CD4-positive, alpha-beta T cell treated with Interleukin-21 for 1 hour (primary cell): ENCODE data around the gene OR4C45.
"Not testable (repeated sequence)": the region's sequence is repeated elsewhere in the genome, so short reads cannot be mapped to it uniquely, and the experiment has no call there.

Experiments used
- DNase-seq: peaks from one replicate; pipeline ENCODE4 v3.0.0-alpha.2; 2020

Gene OR4C45

DNA sequence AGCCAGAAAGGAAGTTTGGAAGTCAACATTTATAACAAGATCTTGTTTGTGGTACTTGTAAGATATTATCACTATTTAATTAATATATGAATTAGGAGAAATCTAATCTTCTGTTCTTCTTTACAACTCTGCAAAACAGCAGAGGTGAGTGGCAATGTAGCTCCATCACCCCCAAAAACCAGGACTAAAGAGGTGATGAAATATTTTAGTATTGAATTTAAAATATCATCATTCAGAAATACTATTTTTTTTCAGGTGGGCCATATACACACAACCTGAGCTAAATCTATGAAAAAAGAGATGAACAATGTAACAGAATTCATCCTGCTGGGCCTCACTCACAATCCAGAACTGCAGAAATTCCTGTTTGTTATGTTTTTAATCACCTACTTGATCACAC, at the start of gene OR4C45:
TSS of gene OR4C45 (plus strand) at position 301 of the 400 bp plus-strand sequence.
- DNase-seq, result no peak

- peak; percentile 30 for DNase-seq
These were observed 37.1 kb upstream of the OR4C45 start for GRCh38 chr11:49995565-49995964.

GRCh38 chr11:50030193-50030592, 2.5 kb upstream of the OR4C45 start:
- DNase-seq, result no peak

GRCh38 chr11:50036239-50036638, 3.6 kb downstream of the OR4C45 start:
- DNase-seq, result not testable (repeated sequence)

- no peak for DNase-seq
These were observed 4.6 kb downstream of the OR4C45 start for GRCh38 chr11:50037251-50037650.

GRCh38 chr11:50044647-50045046, 12.0 kb downstream of the OR4C45 start:
- DNase-seq, result no peak

- not testable (repeated sequence) for DNase-seq
These were observed 30.4 kb downstream of the OR4C45 start for GRCh38 chr11:50063056-50063455.

DNA sequence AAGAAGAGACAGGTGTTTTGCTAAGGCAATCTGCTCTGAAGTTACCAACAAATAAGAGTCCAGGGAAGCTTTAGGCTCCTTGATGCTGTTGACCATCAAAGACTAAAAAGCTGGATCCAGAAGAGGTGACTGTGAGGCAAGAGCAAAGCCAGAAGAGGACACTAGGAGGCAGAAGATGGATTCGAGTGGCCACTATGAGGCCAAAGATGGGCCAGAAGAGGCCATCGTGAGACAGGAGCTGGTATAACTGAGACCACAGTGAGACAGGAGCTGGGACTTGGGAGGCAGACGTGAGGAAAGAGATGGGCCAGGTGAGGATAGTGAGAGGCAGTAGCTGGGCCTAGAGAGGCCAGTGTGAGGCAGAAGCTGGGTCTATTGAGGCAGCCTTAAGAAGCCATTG, 37.7 kb downstream of the OR4C45 start:
- DNase-seq, result no peak

DNA sequence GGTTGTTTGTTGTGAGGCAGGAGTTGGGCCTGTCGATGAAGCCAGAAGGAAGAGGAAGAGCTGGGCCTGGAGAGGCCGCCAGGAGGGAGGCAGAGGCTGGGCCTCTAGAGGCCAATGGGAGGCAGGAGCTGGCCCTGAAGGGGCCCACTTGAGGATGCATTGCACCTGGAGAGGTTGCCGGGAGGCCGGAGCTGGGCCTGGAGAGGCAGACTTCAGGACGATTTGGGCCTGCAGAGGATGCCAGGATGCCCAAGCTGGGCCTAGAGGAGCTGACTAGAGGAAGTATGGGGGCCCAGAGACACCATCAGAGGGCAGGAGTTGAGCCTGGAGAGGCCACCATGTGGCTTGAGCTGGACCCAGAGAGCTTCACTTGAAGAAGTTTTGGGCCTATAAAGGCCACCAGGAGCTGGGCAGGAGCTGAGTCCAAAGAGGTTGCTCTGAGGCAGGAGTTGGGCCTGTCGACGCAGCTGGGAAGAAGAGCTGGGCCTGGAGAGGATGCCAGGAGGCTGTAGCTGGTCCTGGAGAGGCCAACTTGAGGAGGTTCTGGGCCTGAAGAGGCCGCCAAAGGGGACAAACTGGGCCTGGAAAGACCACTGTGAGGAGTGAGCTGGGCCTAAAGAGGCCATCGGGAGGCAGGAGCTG, 39.0 kb downstream of the OR4C45 start:
- no peak for DNase-seq

GRCh38 chr11:50072226-50073112, 39.8 kb downstream of the OR4C45 start:
- DNase-seq, result no peak

DNA sequence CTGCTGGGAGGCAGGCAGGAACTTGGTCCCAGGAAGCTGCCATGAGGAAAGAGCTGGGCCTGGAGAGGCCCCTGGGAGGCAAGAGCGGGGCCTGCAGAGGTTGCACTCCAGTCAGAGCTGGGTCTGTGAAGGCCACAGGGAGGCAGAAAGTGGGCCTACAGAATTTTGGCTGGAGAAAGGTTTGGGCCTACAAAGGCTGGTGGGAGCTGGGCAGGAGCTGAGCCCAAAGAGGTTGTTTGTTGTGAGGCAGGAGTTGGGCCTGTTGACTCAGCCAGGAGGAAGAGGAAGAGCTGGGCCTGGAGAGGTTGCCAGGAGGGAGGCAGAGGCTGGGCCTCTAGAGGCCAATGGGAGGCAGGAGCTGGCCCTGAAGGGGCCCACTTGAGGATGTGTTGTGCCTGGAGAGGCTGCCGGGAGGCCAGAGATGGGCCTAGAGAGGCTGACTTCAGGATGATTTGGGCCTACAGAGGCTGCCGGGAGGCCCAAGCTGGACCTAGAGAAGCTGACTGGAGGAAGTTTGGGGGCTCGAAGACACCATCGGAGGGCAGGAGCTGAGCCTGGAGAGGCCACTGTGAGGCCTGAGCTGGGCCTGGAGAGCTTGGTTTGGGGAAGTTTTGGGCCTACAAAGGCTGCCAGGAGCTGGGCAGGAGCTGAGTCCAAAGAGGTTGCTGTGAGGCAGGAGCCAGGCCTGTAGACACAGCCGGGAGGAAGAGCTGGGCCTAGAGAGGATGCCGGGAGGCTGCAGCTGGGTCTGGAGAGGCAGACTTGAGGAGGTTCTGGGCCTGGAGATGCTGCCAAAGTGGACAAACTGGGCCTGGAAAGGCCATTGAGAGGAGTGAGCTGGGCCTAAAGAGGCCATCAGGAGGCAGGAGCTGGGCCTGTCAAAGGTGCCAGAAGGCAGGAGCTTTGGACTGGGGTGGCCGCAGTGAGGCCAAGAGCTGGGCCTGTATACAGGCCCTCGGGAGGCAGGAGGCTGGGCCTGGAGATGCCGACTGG, 40.7 kb downstream of the OR4C45 start:
- no peak for DNase-seq

GRCh38 chr11:50074161-50074560, 41.5 kb downstream of the OR4C45 start:
- no peak for DNase-seq

DNA sequence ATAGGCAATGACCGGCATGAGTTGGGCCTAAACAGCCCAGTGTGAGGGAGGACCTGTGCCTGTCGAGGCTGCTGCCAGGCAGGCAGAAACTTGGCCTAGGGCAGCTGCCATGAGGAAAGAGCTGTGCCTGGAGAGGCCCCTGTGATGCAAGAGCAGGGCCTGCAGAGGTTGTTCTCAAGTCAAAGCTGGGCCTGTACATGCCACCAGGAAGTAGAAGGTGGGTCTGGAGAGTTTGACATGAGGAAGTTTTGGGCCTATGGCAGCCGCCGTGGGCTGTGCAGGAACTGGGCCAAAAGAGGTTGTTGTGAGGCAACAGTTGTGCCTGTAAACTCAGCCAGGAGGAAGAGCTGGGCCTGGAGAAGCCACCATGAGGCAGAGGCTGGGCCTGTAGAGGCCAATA, 43.2 kb downstream of the OR4C45 start:
- no peak for DNase-seq

- DNase-seq, result no peak
These were observed 44.9 kb downstream of the OR4C45 start for GRCh38 chr11:50077526-50077925.

DNA sequence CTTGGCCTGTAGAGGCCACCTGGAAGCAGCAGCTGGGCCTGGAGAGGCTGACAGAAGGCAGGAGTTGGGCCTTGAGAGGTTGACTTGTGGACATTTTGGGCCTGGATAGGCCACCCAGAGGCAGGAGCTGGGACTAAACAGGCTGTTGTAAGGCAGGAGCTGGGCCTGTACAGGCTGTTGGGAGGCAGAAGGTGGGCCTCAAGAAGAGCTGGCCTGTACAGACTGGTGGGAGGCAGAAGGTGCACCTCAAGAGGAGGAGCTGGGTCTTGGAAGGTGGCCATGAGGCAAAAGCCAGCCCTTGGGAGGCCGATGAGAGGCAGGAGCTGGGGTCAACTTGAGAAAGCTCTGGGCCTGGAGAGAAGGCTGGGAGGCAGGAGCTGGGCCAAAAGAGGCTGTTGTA, 45.3 kb downstream of the OR4C45 start:
- no peak for DNase-seq

- not testable (repeated sequence) for DNase-seq
These were observed 46.3 kb downstream of the OR4C45 start for GRCh38 chr11:50078946-50079345.

GRCh38 chr11:50080256-50080655, 47.6 kb downstream of the OR4C45 start:
- no peak for DNase-seq
